ENCODE measurements around the gene COG1.

Gene COG1

DNA sequence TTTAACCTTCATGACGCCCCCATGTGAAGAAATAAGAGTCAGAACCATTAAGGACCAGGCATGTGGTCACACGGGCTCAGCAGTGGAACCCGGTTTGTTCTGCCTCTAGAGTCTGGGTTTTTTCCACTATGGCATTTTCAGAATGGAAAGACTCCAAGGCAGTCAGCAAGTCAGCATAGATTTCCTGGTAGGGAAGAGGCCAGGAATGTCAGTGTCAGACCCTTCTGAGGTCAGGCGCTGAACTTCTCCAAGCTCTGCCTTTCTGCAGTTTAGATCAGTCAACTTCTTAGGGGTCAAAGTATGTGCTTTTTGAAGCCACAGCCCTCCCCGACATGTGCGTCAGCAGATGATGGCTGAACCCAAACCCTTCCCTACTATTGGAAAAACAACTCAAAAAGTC is 24.2 kb upstream of the COG1 start:
- DNase-seq (ENCODE audit: low read depth in 2 of 2): no peak

- no peak for DNase-seq (ENCODE audit: low read depth in 2 of 2)
Measured at GRCh38 chr17:73170324-73170723, 22.5 kb upstream of the COG1 start.

GRCh38 chr17:73172252-73172651 is 20.6 kb upstream of the COG1 start:
- DNase-seq (ENCODE audit: low read depth in 2 of 2): no peak

- DNase-seq (ENCODE audit: low read depth in 2 of 2): no peak
Measured at GRCh38 chr17:73174126-73174525, 18.7 kb upstream of the COG1 start.

- no peak for DNase-seq (ENCODE audit: low read depth in 2 of 2)
Measured at GRCh38 chr17:73175962-73176565, 16.8 kb upstream of the COG1 start.

DNA sequence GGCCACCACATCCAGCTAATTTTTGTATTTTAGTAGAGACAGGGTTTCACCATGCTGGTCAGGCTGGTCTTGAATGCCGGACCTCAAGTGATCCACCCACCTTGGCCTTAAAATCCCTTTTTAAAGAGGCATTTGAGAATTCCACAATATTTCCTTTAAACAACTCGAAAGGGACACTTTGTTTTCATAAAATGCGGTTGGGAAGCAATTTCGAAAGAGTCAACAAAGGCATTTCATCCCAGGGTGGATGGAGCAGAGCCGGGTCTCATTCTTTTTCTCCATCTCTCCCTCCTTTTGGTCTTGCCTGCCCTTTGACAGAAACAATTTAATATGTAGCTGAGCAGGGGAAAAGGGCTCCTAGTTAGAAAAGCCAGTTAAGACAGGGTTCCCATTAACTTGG is 13.5 kb upstream of the COG1 start:
- DNase-seq (ENCODE audit: low read depth in 2 of 2): no peak

- DNase-seq (ENCODE audit: low read depth in 2 of 2): no peak
Measured at GRCh38 chr17:73179878-73180277, 13.0 kb upstream of the COG1 start.

DNA sequence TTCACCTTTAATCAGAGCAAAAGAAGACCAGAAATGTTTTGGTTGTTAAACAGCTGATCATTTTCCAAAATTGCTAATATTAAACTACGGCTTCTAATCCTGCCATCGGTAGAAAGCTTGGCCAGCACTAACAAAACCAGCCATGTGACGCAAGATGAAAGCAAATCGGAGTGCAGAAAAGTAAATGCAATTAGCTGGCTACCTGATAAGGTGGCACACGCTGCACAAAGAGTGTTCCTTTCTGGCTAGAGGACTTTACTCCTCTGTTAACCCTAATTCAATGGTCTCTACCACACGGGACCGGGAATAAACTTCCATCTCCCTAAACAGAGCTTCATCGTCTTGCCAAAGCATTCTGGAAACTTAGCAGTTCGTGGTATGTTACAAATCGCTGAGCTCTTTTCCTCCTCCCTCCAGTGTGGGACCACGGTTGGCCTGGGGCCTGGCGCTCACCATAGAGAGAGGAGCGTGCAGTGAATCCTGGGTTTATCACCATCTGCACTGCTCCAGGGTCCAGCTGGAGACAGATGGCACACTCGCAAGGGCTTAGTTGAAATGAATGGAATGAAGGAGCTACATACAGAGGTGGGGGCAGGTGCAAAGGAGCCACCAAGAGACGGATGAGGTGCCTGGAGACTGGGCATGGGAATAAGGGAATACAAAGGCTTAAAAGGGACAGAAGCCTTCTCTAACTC is 10.1 kb upstream of the COG1 start:
- DNase-seq (ENCODE audit: low read depth in 2 of 2): no peak

DNA sequence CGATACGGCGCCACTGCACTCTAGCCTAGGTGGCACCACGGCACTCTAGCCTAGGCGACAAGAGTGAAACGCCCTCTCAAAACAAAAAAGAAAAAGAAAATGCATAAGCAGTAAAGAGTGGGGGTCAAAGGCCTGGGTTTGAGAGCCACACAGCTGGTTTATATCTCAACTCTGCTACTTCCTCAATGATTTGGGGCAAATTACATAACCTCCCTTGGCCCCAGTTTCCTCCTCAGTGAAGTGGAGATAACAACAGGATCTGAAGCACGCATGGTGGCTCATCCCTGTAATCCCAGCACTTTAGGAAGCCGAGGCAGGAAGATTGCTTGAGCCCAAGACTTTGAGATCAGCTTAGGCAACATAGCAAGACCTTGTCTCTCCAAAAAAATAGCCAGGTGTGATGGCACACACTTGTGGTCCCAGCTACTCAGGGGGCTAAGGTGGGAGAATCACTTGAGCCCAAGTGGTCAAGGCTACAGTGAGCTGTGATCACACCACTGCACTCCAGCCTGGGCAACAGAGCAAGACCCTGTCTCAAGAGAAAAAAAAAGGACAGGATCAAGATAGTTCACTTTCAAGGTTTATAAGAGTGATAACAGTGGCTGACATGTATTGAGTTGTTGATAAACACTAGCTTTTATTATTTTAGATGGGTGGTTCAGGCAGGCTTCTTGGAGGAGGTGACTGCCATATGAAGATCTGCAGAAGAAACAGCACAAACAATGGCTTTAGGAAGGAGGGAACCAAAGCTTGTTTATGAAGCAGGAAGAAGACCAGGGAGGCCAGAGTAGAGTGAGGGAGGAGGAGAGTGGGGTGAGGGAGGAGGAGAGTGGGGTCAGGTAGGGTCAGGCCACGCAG is 8.5 kb upstream of the COG1 start:
- DNase-seq (ENCODE audit: low read depth in 2 of 2): no peak

GRCh38 chr17:73186283-73187050 is 6.4 kb upstream of the COG1 start:
- DNase-seq (ENCODE audit: low read depth in 2 of 2): no peak

GRCh38 chr17:73187203-73187769 is 5.6 kb upstream of the COG1 start:
- DNase-seq (ENCODE audit: low read depth in 2 of 2): no peak

DNA sequence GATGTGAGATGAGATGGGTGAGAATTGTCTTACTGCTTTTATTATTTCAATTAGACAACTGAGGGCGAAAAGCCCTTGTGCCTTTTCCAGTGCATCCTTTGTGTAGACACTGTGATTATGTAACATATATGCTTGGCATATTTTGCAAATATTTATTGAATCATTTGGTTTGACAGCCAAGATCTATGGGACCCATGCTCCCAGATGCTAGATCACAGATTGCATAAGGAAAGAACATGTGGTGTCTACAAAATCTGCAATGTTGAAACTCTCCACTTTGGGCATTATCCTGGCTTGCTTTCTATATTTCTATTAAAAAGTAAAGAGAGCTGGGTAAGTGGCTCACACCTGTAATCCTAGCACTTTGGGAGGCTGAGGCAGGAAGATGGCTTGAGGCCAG is 4.8 kb upstream of the COG1 start:
- DNase-seq (ENCODE audit: low read depth in 2 of 2): no peak

DNA sequence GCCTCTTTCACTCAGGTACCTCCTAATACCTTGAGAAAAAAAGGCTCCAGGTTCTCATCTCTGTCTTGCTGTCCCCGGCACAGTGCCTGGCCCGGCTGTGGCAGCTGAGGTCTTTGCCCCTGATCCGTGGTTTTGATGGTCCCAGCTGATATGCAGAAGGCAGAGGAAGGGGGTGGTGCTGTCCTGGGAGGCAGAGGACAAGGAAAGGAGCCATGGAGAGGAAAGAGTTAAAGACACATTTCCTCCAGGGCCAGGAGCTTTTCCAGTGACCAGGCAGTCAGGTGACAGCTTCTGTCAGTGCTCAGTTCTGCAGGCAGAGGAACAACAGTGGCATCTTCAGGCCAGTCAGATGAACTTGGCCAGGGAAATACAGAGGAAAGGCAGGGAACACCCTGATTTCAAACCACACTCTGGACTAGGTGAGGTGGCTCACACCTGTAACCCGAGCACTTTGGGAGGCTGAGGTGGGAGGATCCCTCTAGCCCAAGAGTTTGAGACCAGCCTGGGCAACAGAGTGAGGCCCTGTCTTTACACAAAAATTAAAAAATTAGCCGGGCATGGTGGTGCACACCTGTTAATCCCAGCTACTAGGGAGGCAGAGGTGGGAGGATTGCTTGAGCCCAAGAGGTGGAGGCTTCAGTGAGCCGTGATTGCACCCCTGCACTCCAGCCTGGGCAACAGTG is 3.3 kb upstream of the COG1 start:
- no peak for DNase-seq (ENCODE audit: low read depth in 2 of 2)

DNA sequence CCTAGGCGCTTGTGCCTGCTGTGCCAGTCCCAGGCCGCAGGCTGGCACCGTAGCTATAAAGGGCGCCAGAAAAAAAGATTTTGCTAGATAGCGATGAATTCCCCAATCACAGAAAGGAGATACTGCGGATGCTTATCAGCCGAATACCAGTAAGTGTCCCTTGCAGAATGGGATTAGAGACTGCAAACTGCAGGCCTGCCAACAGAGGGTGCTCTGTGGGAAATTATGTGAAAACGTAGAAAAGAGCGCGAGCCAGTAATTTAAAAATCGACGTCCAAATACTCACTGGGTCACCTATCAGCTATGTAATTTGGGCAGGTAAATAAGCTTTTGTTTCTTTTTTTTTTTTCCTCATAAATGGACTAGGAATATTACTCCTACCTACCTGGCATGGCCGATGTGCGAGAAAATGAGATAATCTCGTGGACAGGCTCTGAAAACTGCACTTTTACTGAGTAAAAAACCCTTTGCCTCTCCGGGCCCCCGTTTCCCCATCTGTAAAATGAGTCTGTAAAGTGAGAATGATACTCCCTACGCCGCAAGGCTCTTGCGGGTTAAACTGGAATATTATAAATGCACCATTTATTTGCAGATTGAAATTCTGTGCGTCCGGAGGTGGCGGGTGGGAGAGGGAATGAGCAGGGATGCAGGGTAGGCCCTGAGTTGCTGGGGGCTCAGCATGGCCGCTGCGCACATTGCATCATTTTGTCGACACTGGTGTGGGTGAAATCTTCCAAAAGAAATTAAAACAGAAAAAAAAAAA is 1.2 kb upstream of the COG1 start:
- DNase-seq (ENCODE audit: low read depth in 2 of 2): peak; percentile 41 to 65

- peak; percentile 44 to 52 for DNase-seq (ENCODE audit: low read depth in 2 of 2)
Measured at GRCh38 chr17:73192206-73192893, 505 bp upstream of the COG1 start.

- no peak for DNase-seq (ENCODE audit: low read depth in 2 of 2)
Measured at GRCh38 chr17:73194514-73195222, 1.8 kb downstream of the COG1 start.

GRCh38 chr17:73196500-73196899 is 3.6 kb downstream of the COG1 start:
- no peak for DNase-seq (ENCODE audit: low read depth in 2 of 2)

- no peak for DNase-seq (ENCODE audit: low read depth in 2 of 2)
Measured at GRCh38 chr17:73197161-73197560, 4.3 kb downstream of the COG1 start.

All from stimulated activated CD4-positive, alpha-beta T cell treated with anti-CD3 and anti-CD28 coated beads, Interleukin-12 subunit alpha, Interleukin-12 subunit beta, amount 100 ng/mL, for 24 hours (primary cell).